LNCaP clone FGC (cell line): ENCODE results near the gene LRSAM1.

Experiments used
- DNase-seq: peaks from one replicate; pipeline ENCODE4 v3.0.0-alpha.2; 2011; ENCODE audit warnings: low read depth
- H3K4me3 ChIP-seq: 2 replicates; pipeline ENCODE4 v1.5.1; 2011; ENCODE audit warnings: mild to moderate bottlenecking, low read depth, low read length, control low read depth
- CTCF ChIP-seq: IDR thresholded peaks from 2 replicates; pipeline ENCODE4 v1.5.1; 2012; ENCODE audit warnings: mild to moderate bottlenecking; ENCODE audit not compliant: control insufficient read depth, insufficient read depth; ENCODE audit errors: extremely low read depth

The LRSAM1 gene

GRCh38 chr9:127489471-127490115 lies 38.3 kb downstream of the LRSAM1 start:
- TF ChIP-seq CTCF: no peak
- no peak for DNase-seq
- H3K4me3 ChIP-seq: no peak overlapping the region

DNA sequence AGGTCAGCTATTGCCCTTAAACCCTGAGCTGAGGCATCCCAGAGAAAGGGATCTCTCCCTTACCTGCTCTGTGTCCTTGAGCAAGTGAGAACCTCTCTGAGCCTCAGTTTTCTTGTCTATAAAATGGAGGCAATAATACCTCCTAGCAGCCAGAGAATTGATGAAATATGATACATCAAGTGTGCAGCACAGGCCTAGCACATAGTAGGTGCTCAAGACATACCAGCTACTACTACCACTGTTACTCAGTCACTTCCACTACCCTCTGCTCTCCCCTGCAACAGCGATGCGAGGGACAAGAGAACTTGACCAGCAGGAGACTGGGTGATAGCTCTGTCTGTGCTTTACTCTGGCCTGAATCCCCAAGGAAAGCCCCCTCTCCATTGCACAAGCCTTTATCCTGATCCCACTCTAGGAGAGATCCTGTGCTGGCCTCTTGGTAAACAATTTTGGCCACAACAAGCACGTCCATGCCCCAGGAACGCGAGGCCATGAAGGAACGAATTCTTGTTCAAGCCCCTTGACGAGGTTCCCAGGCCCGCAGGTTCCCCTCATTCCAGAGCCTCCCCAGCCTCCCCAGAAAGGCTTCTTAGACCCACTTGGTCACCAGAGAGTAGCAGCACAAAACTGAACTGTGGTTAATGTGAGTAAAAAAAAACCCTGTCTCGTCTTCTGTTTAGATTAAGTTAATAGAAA lies 39.4 kb downstream of the LRSAM1 start:
- no peak for DNase-seq

GRCh38 chr9:127491516-127491915 lies 40.2 kb downstream of the LRSAM1 start:
- DNase-seq: no peak
- H3K4me3 ChIP-seq: no peak overlapping the region
- TF ChIP-seq CTCF: no peak

More for the DNA sequence above, 39.4 kb downstream of the LRSAM1 start:
- no peak for TF ChIP-seq CTCF
- H3K4me3 ChIP-seq: no peak overlapping the region

- no peak for TF ChIP-seq CTCF
- no peak for DNase-seq
- no peak overlapping the region for H3K4me3 ChIP-seq
These were observed 41.3 kb downstream of the LRSAM1 start for GRCh38 chr9:127492616-127493015.

DNA sequence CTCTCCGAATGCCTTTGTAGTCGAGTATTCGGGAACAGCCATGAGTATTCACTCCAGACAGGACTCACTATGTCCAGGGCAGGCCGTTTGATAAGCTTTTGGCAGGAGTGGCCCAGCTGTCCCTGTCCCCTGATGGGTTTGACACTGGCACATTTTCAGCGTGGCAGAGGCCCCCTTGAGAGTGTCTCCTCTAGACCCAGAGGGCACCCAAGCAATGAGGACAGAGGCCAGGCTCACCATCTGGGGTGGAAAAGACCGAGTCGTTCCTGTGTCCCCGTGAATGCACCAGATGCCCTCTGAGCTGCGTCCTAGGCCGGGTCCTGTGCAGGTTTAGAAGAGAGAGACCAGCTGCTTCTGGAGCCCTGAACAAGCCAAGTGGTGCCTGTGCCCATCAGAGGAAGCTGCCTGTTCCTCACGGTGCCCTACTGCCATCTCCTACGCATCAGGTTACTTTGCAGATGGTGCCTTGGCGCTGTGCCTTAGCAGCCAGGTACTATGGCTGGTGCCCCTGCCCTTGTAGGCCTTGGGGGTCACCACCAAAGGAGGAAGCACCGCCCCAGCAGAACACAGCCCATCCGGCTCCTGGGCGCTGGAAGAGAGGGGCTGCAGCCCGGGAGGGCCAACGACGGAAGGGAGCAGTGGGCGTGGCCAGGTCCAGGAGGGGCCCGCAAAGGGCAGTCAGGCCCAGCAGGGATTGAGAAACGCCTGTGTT lies 42.4 kb downstream of the LRSAM1 start:
- no peak for DNase-seq
- H3K4me3 ChIP-seq: no peak overlapping the region
- TF ChIP-seq CTCF: no peak

GRCh38 chr9:127494304-127494702 lies 43.0 kb downstream of the LRSAM1 start:
- no peak overlapping the region for H3K4me3 ChIP-seq
- DNase-seq: no peak
- TF ChIP-seq CTCF: no peak
